ENCODE results near the gene TUSC2.

TUSC2 gene

GRCh38 chr3:50354186-50354764 is 26.3 kb upstream of the TUSC2 start:
- no peak overlapping the region for H3K4me3 ChIP-seq
- H3K27ac ChIP-seq, result no peak overlapping the region
- DNase-seq (ENCODE audit: low spot score), result no peak
- TF ChIP-seq CTCF (IDR thresholded peaks at IDR 0.05), result no peak

GRCh38 chr3:50353245-50354004 is 25.4 kb upstream of the TUSC2 start:
- TF ChIP-seq CTCF (IDR thresholded peaks at IDR 0.05), result no peak
- no peak overlapping the region for H3K27ac ChIP-seq

GRCh38 chr3:50352781-50353180 is 24.8 kb upstream of the TUSC2 start:
- DNase-seq (ENCODE audit: low spot score), result no peak
- no peak overlapping the region for H3K4me3 ChIP-seq
- no peak overlapping the region for H3K27ac ChIP-seq
- TF ChIP-seq CTCF (IDR thresholded peaks at IDR 0.05), result no peak

More at GRCh38 chr3:50353245-50354004, 25.4 kb upstream of the TUSC2 start:
- H3K4me3 ChIP-seq, result no peak overlapping the region
- DNase-seq (ENCODE audit: low spot score), result no peak

- TF ChIP-seq CTCF (IDR thresholded peaks at IDR 0.05), result no peak
- Histone ChIP-seq H3K4me3 (peak overlapping the region; percentile 73), H3K27ac (peak overlapping the region; percentile 80 to 88)
- DNase-seq (ENCODE audit: low spot score), result no peak
Measured at GRCh38 chr3:50351323-50351697, 23.3 kb upstream of the TUSC2 start.

- DNase-seq (ENCODE audit: low spot score), result peak; percentile 97
- Histone ChIP-seq H3K4me3 (peak within 1 kb of the TSS; percentile 73), H3K27ac (peak within 1 kb of the TSS; percentile 80 to 88)
- no peak for TF ChIP-seq CTCF (IDR thresholded peaks at IDR 0.05)
Measured at GRCh38 chr3:50350527-50351322, 22.7 kb upstream of the TUSC2 start, which contains the start of the genes CYB561D2 and NPRL2. CYB561D2 (plus strand) TSS chr3:50350862; CDS start chr3:50351434, 572 bp downstream. NPRL2 (minus strand) TSS chr3:50350775; CDS start chr3:50350652, 123 bp downstream.

GRCh38 chr3:50350213-50350526 is 22.1 kb upstream of the TUSC2 start:
- DNase-seq (ENCODE audit: low spot score), result no peak
- Histone ChIP-seq H3K27ac (peak overlapping the region; percentile 80 to 88), H3K4me3 (peak overlapping the region; percentile 73)
- no peak for TF ChIP-seq CTCF (IDR thresholded peaks at IDR 0.05)

All from coronary artery (tissue), 2 donors.